NCI-H226 (cell line): ENCODE results near the gene ZNF397.

Experiments
- DNase-seq: peaks from one replicate; pipeline ENCODE4 v3.0.0-alpha.2; 2015

The ZNF397 gene

DNA sequence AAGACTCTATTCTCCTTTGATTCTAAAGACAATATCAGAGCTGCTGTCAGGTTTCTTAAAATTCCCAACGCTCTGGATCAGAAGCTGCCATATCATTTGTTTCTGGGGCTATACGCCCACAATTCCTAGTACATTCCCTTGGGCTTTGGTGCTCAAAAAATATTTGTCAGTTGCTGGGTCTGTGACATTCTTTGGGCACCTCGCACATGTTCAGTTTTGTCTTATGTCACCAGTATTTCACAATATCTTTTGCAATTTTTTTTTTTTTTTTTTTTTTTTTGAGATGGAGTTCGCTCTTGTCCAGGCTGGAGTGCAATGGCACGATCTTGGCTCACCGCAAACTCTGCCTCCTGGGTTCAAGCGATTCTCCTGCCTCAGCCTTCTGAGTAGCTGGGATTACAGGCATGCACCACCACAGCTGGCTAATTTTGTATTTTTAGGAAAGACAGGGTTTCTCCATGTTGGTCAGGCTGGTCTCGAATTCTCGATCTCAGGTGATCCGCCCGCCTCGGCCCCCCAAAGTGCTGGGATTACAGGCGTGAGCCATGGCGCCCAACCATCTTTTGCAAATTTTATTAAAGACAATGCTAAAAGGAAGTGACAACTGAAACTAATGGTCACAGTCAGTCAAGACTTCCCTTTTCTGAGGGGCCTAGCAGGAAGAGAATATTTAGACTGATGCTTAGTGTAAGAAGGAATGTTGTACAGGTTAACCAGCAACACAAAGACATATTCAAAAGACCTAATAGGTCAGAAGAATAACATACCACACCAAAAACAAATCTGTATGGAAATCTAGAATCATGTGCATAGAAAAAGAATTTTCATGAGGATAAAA, 6.8 kb downstream of the ZNF397 start:
- no peak for DNase-seq

DNA sequence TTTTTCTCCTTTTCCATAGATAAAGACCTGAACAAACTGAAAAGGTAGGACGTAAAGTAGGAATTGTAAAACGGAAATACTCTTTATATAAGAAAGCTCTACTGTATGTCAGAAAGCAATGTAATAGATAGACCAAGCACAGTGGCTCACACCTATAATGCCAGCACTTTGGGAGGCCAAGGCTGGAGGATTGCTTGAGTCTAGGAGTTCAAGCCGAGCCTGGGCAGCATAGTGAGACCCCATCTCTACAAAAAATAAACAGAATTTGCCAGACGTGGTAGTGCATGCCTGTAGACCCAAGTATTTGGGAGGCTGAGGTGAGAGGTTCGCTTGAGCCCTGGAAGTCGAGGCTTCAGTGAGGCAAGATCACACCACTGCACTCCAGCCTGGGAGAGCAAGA, 7.6 kb downstream of the ZNF397 start:
- DNase-seq = no peak

DNA sequence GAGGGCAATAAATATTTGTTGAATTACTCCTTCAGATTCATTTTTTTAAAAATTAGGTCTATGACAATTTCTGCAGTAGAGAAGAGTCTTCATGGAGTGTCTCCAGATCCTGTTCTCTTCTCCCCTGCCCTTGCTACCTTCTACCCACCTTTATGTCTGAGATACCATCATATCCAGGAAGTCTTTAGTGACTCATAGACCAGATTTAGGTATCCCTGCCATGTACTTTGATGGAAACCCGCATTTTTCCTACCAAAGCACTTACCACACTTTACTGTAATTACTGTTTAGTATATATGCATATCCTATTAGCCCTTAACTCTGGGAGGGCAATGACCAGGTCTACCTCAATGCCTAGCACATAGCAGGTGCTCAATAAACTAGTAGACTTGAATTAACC, 11.6 kb downstream of the ZNF397 start:
- no peak for DNase-seq

DNA sequence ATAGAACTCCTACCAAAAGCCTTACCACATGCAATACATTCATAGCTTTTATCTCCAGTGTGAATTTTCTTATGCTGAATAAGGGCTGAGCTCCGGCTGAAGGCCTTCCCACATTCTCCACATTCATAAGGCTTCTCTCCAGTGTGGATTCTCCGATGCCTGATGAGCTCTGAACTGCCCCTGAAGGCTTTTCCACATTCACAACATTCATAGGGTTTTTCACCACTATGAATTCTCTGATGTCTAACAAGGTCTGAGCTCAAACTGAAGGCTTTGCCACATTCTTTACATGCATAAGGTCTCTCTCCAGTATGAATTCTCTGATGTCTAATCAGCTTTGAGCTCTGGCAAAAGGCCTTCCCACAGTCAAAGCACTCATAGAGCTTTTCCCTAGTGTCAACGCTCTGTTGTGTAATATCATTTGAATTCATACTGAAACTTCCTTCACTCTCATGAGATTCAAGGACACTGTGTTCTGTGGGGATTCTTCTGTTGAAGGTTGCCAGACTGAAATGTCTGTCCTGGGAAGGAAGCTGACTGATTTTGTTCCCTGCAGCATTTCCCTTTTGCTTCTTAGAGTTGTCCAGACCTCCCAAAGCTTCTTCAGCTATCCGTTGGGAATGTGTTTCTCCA, 12.9 kb downstream of the ZNF397 start:
- no peak for DNase-seq

DNA sequence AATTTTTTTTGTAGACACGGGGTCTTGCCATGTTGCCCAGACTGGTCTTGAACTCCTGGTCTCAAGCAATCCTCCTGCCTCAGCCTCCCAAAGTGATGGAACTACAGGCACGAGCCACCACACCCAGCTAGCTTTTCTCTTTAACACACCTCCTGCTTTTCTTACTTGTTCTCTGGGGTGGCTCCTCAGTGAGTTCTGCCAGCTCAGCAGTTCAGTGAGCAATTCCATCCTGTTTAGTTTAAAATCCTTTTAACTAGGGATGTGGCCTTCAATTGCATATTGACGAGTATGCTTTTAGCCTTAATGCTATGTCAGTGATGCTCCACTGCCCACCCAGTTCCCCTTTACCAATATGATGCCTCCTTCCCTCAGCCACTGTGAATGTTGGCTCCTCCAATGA, 16.1 kb downstream of the ZNF397 start:
- no peak for DNase-seq

DNA sequence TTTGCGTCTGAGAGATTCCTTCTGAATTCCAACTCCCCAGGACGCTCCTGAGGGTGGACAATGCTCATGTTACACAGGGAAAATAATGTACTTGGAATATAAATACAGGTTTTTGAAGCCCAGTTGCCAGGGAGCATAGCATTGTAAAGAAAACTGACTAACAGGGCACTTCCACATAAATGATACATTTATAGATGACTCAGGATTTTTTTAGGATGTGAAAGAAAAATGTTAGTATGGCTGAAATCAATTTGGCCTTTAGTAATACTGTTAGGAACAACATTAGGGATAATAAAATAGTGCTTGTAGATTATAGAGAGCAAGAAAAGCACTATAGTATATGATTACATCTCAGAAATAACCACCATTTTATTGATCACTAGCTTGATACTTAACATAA, 23.6 kb downstream of the ZNF397 start:
- DNase-seq = no peak

DNA sequence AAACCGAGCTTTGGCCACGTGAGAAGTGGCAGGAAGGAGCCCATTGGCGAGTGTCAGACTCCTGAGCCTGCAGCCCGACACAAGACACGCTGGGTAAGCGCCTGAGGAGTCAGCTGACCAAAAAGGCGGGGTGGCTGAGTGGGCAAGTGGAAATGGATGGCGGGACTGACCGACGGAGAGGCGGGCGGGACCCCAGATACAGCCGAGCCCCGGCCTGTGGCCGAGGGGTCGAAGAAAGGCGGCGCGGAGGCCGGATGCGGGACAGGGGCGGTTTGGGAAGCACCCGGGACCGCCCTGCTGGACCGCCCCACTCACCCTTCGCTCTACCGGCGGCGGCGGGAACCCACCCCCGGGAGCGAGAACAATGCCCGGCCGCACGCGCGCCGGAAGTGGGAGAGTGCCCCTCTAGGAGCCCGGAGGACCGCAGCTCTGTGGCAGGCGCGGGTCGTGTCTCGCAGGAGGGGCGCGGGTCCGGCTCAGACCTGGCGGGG, 26.4 kb downstream of the ZNF397 start:
- DNase-seq = no peak

DNA sequence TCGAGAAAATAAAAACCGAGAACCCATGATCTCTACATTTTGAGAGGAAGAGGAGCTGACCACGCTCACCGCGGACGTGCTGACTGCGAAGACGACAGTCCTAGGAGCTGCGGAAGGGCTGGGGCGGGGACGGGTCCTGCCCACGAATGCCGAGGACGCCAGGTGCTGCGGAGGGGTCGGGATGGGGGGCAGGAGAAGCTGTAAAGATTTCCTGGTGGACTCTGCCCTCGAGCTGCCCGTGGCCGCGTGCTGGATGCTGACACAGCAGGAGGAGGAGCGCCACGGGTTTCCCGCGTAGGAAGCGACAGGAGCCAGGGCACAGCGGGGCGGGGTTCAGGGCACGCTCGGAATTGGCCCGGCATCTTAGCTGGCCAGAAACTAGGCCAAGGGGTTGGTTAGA, 27.0 kb downstream of the ZNF397 start:
- DNase-seq = no peak

DNA sequence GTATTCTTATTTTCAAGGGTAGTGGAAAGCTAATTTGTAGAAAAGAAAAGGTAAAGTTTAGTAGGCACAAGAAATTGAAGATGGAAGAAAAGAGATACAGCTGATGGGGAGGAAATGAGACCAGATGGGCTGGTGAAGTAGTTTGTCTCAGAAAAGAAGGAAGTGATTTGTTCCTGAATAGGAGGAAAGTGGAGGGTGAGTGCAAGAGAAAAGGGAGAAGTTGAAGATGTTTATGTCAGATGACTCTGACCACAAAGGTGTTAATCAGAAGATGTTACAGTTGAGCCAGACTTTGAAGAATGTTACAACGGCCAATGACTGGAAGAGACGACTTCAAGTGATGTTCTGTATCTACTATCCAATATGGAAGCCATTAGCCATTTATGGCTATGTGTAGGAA, 28.0 kb downstream of the ZNF397 start:
- DNase-seq = no peak

DNA sequence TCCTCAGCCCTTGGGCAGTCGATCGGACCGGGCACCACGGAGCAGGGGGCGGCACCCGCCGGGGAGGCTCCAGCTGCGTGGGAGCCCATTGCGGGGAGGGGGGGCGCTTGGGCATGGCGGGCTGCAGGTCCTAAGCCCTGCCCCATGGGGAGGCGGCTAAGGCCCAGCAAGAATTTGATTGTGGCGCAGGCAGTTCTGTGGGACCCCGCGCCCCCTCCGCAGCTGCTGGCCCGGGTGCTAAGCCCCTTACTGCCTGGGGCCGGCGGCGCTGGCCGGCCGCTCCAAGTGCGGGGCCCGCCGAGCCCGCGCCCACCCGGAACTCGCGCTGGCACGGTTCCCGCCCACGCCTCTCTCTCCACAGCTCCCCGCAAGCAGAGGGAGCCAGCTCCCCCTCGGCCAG, 30.8 kb downstream of the ZNF397 start:
- no peak for DNase-seq

DNA sequence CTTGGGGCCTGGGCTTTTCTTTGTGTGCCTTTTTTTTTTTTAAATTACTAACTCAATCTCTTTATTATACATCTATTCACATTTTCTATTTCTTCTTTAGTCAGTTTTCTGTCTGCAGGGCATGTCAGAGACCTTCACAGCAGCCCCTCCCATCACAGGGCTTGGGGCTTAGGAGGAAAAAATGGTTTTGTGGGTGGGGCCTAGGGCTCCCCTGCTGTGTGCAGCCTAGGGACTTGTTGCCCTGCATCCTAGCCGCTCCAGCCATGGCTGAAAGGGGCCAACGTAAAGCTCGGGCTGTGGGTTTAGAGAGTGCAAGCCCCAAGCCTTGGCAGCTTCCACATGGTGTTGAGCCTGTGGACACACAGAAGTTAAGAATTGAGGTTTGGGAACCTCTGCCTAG, 35.4 kb downstream of the ZNF397 start:
- no peak for DNase-seq

DNA sequence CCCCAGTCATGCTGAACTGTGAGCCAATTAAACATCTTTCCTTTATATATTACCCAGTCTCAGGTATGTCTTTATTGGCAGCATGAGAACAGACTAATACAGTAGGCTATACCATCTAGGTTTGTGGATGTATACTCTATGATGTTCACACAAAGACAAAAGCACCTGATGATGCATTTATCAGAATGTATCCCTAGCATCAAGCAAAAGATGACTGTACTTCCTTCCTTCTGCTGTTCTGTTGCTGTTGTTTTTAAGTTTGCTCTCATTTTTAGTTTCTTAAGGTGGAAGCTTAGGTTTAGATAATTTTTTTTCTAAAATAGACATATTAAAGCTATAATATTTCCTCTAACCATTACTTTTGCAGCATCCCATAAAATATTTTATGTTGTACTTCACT, 36.8 kb downstream of the ZNF397 start:
- no peak for DNase-seq

DNA sequence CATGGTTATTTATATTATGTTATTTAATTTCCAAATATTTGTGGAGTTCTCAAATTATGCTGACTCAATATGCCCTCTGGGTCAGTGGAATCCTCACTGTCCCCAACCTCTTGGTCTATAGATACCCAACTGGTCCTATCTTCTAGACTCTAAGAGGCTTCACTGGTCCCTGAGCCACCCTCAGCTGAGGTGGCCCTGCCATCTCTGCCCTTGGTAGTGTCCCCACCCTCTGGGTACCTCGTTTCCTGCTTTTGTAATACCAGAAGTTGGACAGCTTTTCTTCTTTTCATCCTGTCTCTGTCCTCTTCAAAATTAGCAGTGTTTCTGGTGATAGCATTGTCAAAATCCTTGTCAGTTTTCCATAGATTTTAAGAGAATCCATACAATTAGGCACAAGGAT, 37.3 kb downstream of the ZNF397 start:
- DNase-seq = no peak

DNA sequence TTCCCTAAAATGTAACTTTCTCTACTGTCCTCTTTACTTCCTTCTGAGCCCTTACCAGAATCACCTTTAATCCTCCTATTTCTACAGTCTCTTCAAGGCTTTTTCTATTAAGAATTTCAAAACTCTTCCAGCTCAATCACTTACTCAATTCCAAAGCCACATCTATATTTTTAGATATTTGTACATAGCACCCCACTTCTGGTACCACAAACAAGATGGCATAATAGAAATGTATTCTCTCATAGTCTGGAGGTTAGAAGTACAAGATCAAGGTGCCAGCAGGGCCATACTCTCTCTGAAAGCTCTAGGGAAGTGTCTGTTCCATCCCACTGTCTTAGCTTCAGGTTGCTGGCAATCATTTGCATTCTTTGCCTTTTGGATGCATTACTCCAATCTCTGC, 38.1 kb downstream of the ZNF397 start:
- no peak for DNase-seq

DNA sequence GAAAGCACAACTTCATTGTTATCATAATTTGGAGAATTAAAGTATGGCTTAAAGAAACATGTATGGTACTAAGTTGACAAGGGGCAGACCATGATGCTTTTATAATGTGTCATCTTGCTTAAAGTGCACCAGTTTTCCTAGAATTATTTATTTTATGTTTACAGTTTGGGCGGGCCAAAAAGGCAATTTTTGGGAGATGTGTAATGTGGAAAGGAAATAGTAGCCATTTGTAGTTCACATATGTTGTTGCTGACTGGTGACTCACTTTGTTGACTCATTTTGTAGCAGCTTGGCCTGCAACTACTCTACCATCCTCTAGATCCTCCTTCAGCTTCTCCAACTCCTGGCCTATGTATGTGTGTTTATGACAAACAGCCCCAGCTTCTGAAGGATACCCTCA, 41.5 kb downstream of the ZNF397 start:
- DNase-seq = peak; percentile 44

DNA sequence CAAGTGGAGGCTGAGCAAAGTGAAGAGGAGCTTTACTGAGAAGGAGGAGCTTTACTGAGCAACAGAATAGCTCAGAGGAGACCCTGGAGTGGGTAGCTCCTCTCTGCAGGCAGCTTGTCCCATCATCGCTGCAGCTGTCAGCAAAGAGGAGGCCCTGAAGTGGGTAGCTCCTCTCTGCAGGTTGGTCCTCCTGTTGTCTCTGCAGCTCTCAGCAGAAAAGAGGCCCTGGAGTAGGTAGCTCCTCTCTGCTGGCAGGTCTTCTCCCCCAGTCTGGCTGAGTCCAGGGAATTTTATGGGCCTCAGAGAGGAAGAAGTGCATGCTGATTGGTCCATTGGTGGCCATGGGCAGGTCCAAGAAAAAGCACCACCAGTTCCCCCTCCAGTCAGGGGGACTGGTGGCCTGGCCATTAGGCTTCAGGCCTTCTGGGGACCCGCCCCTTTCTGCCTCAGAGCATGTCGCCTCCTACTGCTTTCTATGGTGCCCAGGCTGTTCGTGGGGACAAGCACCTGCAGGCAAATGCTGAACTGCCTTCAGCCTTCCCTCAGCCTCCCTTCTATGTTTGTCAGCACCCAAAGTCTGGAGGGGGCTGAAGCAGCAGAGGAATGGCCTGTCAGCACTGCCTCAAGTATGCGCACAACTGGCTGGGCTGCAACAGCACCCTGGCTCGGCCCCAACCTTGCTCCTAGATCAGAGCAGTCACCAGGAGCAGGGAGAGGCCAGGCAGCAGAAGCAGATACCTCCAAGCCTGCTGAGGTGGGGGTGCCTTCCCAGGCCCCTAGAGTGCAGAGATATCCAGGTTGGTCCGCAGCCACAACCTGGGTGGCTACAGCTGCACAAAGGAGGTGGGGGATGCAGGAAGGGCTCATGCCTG, 43.3 kb downstream of the ZNF397 start:
- no peak for DNase-seq

DNA sequence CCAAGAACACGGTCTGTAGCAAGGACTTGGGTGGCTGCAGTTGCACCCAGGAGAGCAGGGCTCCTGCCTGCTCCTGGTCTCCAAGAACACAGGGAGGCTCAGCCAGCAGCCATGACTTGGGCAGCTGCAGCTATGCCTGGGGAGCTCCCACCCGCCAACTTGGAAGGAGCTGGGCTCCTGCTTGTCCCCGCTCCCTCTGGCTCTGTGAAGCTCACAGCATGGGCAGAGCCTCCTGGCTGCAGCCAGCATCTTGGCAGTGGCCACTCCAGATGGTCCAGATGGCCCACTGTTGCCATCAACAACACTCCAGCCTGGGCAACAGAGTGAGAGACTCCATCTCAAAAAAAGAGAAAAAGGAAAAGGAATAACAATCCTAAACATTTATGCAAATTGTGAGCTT, 44.0 kb downstream of the ZNF397 start:
- no peak for DNase-seq

DNA sequence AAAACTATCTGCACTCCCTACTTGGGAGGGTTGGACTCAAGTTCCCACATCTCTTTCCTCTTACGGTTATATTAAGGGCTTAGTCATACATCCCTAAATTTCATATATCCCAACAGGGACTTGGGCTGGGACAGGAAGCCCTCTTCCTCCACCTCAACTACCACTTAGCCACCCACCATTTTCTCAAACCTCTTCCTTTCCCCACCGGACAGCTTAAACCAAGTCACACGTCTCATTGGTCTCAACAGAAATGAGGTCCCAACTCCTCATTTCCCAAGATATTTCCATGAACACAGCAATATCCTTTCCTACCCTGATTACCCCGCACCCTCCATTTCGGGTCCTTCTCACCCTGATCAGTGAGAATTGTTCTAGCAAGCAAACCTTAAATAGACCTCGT, 48.5 kb downstream of the ZNF397 start:
- DNase-seq = no peak

DNA sequence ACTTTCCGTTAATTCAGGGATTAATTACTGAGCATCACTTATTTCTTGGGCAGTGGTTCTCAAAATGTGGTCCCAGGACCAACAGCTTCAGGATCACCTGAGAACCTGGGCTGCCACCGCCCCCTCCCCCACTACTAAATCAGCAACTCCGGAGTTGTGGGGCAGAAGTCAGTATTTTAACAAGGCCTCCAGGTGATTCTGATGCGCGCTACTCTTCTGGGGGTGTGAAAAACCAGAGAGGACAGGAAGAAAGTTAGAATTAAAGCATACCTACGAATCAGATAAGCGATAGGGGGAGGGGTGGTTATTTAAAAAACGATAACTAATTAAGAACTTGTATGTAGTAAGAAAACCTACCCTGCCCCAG, 48.9 kb downstream of the ZNF397 start:
- no peak for DNase-seq

DNA sequence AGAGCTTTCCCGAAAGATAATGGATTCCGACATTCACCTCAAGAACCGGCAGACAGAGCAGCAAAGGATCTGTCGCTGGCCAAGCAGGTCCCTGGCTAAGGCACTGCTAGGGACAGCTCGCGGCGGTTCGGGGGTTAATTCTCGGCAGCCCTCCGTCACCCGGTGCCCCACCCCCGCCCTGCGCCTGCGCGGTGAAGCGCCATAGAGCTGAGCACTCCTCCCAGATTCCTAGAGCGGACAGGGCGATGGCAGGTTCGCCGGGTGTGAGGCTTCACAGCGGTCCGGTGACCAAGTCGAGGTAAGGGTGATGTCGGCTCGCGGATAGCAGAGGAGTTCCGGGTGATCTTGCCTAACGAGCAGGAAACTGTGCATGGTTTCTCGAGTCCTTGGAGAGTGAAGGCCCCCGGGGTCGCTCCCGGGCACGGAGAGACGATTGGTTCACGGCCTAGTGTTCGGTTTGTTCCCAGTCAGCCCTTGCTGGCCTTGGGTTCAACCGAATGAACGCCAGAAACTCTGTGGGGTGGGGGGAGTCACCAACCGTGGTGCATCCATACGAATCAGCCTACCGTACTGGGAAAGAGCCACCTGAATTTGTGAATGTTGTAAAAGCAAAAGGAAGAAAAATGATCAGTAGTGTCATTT, 49.4 kb downstream of the ZNF397 start, which contains the start of gene ZSCAN30:
ZSCAN30 (minus strand) TSS at position 136 of the 642 bp plus-strand sequence. CDS start 25,877 bp downstream, outside the sequence.
- DNase-seq = peak; percentile 75

DNA sequence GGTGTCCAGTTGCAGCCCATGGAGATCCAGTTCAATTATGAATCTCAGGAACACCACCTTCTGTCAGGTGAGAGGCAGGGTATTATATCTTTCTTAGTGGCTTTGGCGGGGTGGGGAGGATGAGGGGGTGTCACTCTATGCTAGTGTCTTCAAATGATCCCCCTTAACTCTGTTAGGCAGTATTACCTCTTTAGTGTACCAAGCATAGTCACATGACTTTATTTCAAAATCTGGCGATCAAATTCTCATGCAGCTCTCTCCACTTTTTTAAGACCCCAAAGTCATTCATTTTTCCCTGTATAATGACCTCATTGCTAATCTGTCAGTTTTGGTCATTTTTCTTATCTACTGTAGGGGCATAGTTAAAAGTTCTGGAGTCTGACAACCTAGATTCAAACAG, 50.3 kb downstream of the ZNF397 start:
- DNase-seq = no peak

DNA sequence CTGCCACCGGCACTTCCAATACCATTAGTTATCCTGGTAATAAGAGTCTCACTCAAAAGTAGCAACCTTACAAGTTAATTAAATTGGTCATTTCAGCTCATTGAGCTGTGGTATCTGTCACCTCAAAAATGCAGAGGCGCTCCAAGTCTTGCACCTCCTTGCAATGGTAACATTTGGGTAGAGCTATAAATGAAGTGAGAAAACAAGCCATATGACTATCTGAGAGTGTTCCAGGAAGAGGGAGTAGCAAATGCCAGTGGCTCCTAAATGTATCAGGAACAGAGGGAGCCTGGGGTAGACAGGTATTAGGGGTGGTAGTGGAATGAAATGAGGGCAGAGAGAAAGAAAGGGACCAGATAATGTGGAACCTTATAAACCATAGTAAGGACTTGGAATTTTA, 55.2 kb downstream of the ZNF397 start:
- DNase-seq = no peak

DNA sequence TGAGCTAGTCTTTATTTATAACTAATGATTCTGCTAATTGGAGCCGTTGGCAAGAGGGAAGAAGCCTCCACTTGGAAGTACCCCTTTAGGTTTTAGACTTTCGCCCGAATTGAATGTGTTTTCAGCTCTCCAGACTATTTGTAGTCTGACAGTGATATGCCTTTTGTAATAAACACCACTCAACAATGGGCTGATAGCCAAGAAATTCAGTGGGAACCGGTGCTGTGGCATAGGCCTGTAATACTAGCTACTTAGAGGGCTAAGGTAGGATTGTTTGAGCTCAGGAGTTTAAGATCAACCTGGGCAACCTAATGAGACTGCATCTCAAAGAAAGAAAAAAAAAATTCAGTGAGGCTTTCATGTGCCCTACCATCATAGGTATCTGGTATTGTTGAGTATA, 62.8 kb downstream of the ZNF397 start:
- no peak for DNase-seq
